Measurements from ENCODE around the gene STK35.

DNA sequence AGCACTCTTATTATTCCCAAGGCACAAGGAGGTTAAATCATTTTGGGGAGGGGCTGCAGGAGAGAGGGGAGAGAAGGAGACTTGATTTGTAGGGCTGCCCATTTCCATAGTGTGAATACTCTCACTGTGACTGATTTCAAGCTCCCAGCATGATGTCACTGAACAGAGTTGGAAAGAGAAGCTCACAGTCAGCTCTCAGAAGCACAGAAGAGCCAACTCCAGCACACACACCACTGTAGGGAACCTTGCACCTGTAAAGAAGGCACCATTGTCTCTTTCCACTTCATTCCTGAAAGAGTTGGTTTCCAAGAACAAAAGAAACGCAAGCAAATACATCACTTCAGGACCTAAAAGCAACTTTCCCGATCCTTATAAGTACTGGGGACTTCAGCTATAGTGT, 12.7 kb upstream of the STK35 start:
- TF ChIP-seq, protein P1, sequence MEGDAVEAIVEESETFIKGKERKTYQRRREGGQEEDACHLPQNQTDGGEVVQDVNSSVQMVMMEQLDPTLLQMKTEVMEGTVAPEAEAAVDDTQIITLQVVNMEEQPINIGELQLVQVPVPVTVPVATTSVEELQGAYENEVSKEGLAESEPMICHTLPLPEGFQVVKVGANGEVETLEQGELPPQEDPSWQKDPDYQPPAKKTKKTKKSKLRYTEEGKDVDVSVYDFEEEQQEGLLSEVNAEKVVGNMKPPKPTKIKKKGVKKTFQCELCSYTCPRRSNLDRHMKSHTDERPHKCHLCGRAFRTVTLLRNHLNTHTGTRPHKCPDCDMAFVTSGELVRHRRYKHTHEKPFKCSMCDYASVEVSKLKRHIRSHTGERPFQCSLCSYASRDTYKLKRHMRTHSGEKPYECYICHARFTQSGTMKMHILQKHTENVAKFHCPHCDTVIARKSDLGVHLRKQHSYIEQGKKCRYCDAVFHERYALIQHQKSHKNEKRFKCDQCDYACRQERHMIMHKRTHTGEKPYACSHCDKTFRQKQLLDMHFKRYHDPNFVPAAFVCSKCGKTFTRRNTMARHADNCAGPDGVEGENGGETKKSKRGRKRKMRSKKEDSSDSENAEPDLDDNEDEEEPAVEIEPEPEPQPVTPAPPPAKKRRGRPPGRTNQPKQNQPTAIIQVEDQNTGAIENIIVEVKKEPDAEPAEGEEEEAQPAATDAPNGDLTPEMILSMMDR (IDR thresholded peaks at IDR 0.05; ENCODE audit: low read length) = no peak
- no peak for TF ChIP-seq EZH2 (IDR thresholded peaks at IDR 0.05; ENCODE audit: borderline replicate concordance, low read length)

Data from OCI-LY1 (cell line).